Occipital lobe (tissue), 3 donors: ENCODE data around the gene FOXJ1. TPM values are rescaled to one million over a fixed set of nuclear protein-coding genes. Genes with fewer than 3 reads are reported as not detected.

Experiments used
- DNase-seq: peaks from one replicate; lab custom pipeline; 2025; lab: John Stamatoyannopoulos, UW
- small RNA-seq: library from RNA; depleted of rRNA; stranded (forward); fragments of <200 nt; gene quantifications from one replicate; pipeline ENCODE3, GENCODE V24; 2014
- total RNA-seq: library from RNA; depleted of rRNA; stranded (reverse); fragments of >200 nt; gene quantifications from one replicate; pipeline ENCODE4 v1.2.3, GENCODE V29; 2014

Gene FOXJ1
- total RNA-seq, 1 donor from 2014 or later, result 4.5 TPM

GRCh38 chr17:76092526-76093413 is 48.3 kb downstream of the FOXJ1 start:
- no peak for DNase-seq

- DNase-seq, result no peak
Measured at GRCh38 chr17:76091526-76092286, 49.3 kb downstream of the FOXJ1 start.

GRCh38 chr17:76090517-76091129 is 50.4 kb downstream of the FOXJ1 start:
- DNase-seq, result no peak

- DNase-seq, result no peak
Measured at GRCh38 chr17:76089680-76090516, 51.1 kb downstream of the FOXJ1 start.

GRCh38 chr17:76088868-76089576 is 52.0 kb downstream of the FOXJ1 start:
- DNase-seq, result no peak

GRCh38 chr17:76088041-76088867 is 52.8 kb downstream of the FOXJ1 start:
- DNase-seq, result no peak

GRCh38 chr17:76087531-76087930 is 53.5 kb downstream of the FOXJ1 start:
- DNase-seq, result no peak

GRCh38 chr17:76086384-76086783 is 54.7 kb downstream of the FOXJ1 start:
- no peak for DNase-seq

Small RNA genes within 50 kb of the gene (small RNA-seq; reads per million reads assigned to genes)
- gene MIR6868, result 0.67 reads per million, percentile 61 among the genes with 10 or more reads in this experiment

Other genes with a start within 250 kb of the FOXJ1 start
- 11.9 TPM for gene TRIM65, start 244.3 kb downstream of the FOXJ1 start, total RNA-seq
- gene MRPL38, start 236.4 kb downstream of the FOXJ1 start, total RNA-seq, result 30.7 TPM
- gene FBF1, start 200.2 kb downstream of the FOXJ1 start, total RNA-seq, result 10.1 TPM
- gene ACOX1, start 162.1 kb downstream of the FOXJ1 start, total RNA-seq, result 94.1 TPM
- gene TEN1, start 162.0 kb downstream of the FOXJ1 start, total RNA-seq, result 7.3 TPM
- 0.78 TPM for gene CDK3, start 140.4 kb downstream of the FOXJ1 start, total RNA-seq
- gene EVPL, start 113.9 kb downstream of the FOXJ1 start, total RNA-seq, result not detected
- 17.0 TPM for gene SRP68, start 68.7 kb downstream of the FOXJ1 start, total RNA-seq
- not detected for gene GALR2, start 66.5 kb downstream of the FOXJ1 start, total RNA-seq
- not detected for gene ZACN, start 62.1 kb downstream of the FOXJ1 start, total RNA-seq
- 93.3 TPM for gene EXOC7, start 37.5 kb downstream of the FOXJ1 start, total RNA-seq
- 17.5 TPM for gene RNF157, start 99.2 kb upstream of the FOXJ1 start, total RNA-seq
- gene UBALD2, start 124.1 kb upstream of the FOXJ1 start, total RNA-seq, result 2.8 TPM
- gene QRICH2, start 167.0 kb upstream of the FOXJ1 start, total RNA-seq, result 6.1 TPM
- 44.6 TPM for gene PRPSAP1, start 212.7 kb upstream of the FOXJ1 start, total RNA-seq
- gene SPHK1, start 243.4 kb upstream of the FOXJ1 start, total RNA-seq, result 0.78 TPM